Neutrophil (primary cell): ENCODE results near the gene MIB2.

ENCODE experiments used
- H3K27ac ChIP-seq: fragments of 200-600 bp; sonication (generic); 2 replicates; pipeline ENCODE4 v1.5.1; 2016; ENCODE audit warnings: mild to moderate bottlenecking, moderate library complexity
- H3K27me3 ChIP-seq: fragments of 200-600 bp; sonication (generic); 2 replicates; pipeline ENCODE4 v1.6.0; 2016; ENCODE audit warnings: mild to moderate bottlenecking
- H3K36me3 ChIP-seq: fragments of 200-600 bp; sonication (generic); 2 replicates; pipeline ENCODE4 v1.5.1; 2017
- H3K4me1 ChIP-seq, 2 experiments: fragments of 200-600 bp in 1 of 2; sonication (generic) in 1 of 2; 1 replicate in 1 of 2; 2 replicates in 1 of 2; pipeline versions ENCODE4 v1.5.1 to v1.6.1; 2013 to 2016; ENCODE audit warnings: low read depth in 1 of 2, low read length in 1 of 2, mild to moderate bottlenecking in 1 of 2, moderate library complexity in 1 of 2; ENCODE audit not compliant: control insufficient read depth in 1 of 2, insufficient read depth in 1 of 2
- H3K4me3 ChIP-seq, 2 experiments: fragments of 200-600 bp in 1 of 2; sonication (generic) in 1 of 2; 1 replicate in 1 of 2; 2 replicates in 1 of 2; pipeline ENCODE4 v1.5.1; 2013 to 2016; ENCODE audit warnings: low read depth in 1 of 2, low read length in 1 of 2, mild to moderate bottlenecking in 1 of 2, moderate library complexity in 1 of 2
- H3K9me3 ChIP-seq: fragments of 200-600 bp; sonication (generic); 2 replicates; pipeline ENCODE4 v1.5.1; 2016
- CTCF ChIP-seq: fragments of 200-600 bp; sonication (generic); IDR thresholded peaks from 2 replicates; pipeline ENCODE4 v1.5.1; 2016; ENCODE audit warnings: antibody characterized with exemption

MIB2 gene

GRCh38 chr1:1619917-1620361, 4.6 kb downstream of the MIB2 start:
- Histone ChIP-seq H3K27ac (no peak overlapping the region), H3K4me1 (peaks cover 10 to 12% of the 10 kb centered on the region in 2 experiments), H3K27me3 (no peaks in the 10 kb centered on the region), H3K9me3 (no peaks in the 10 kb centered on the region), H3K36me3 (peaks cover 2% of the 10 kb centered on the region), H3K4me3 (no peak overlapping the region)
- TF ChIP-seq CTCF: no peak

- Histone ChIP-seq H3K4me1 (peaks cover 10 to 12% of the 10 kb centered on the region in 2 experiments), H3K4me3 (no peak overlapping the region), H3K27me3 (no peaks in the 10 kb centered on the region), H3K27ac (no peak overlapping the region), H3K36me3 (peaks cover 8% of the 10 kb centered on the region), H3K9me3 (no peaks in the 10 kb centered on the region)
- no peak for TF ChIP-seq CTCF
Measured at GRCh38 chr1:1620433-1621139, 5.3 kb downstream of the MIB2 start.

- Histone ChIP-seq H3K27ac (no peak overlapping the region), H3K4me1 (peaks cover 7 to 9% of the 10 kb centered on the region in 2 experiments), H3K27me3 (no peaks in the 10 kb centered on the region), H3K9me3 (no peaks in the 10 kb centered on the region), H3K36me3 (peaks cover 10% of the 10 kb centered on the region), H3K4me3 (no peak overlapping the region)
- no peak for TF ChIP-seq CTCF
Measured at GRCh38 chr1:1621173-1622009, 6.1 kb downstream of the MIB2 start.

- H3K27ac ChIP-seq: no peak overlapping the region
- no peak overlapping the region for H3K4me3 ChIP-seq
- peaks cover 0 to 1% of the 10 kb centered on the region in 2 experiments for H3K4me1 ChIP-seq
- peaks cover 17% of the 10 kb centered on the region for H3K36me3 ChIP-seq
- H3K9me3 ChIP-seq: no peaks in the 10 kb centered on the region
- no peaks in the 10 kb centered on the region for H3K27me3 ChIP-seq
- TF ChIP-seq CTCF: no peak
Measured at GRCh38 chr1:1622010-1622787, 6.9 kb downstream of the MIB2 start.

- Histone ChIP-seq H3K4me3 (no peak overlapping the region), H3K27me3 (peaks cover 4% of the 10 kb centered on the region), H3K4me1 (no peaks in the 10 kb centered on the region), H3K27ac (no peak overlapping the region), H3K9me3 (no peaks in the 10 kb centered on the region), H3K36me3 (peaks cover 22% of the 10 kb centered on the region)
- TF ChIP-seq CTCF: no peak
Measured at GRCh38 chr1:1622788-1623094, 7.4 kb downstream of the MIB2 start.
